ENCODE results near the gene SETD1B.
"Not testable (repeated sequence)": the region's sequence is repeated elsewhere in the genome, so short reads cannot be mapped to it uniquely, and the experiment has no call there.

Gene SETD1B

DNA sequence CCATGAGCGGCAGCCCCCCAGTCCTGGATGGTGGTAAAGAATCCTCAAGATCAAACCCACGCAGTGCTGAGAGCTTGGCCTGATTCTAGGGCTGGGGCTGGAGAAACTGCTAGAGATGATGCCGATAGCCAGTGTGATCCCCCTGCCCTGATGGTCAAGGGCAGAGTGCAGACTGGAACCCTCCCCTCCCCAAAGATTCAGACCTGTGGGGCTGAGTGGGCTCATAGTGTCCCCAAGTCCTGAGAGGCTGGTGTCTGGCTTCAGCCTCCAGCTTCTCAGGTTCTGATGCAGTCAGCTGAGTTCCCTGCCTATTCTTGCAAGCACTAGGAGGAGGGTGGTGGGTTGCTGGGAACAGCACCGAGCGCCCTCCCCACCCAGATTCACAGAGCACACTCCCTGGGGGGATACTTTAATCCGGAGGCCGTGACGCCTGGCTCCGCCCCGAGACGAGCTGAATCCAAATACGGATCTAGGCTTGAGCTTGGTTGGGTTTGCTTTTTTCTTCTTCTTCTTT, 22.3 kb upstream of the SETD1B start:
- DNase-seq: no peak

DNA sequence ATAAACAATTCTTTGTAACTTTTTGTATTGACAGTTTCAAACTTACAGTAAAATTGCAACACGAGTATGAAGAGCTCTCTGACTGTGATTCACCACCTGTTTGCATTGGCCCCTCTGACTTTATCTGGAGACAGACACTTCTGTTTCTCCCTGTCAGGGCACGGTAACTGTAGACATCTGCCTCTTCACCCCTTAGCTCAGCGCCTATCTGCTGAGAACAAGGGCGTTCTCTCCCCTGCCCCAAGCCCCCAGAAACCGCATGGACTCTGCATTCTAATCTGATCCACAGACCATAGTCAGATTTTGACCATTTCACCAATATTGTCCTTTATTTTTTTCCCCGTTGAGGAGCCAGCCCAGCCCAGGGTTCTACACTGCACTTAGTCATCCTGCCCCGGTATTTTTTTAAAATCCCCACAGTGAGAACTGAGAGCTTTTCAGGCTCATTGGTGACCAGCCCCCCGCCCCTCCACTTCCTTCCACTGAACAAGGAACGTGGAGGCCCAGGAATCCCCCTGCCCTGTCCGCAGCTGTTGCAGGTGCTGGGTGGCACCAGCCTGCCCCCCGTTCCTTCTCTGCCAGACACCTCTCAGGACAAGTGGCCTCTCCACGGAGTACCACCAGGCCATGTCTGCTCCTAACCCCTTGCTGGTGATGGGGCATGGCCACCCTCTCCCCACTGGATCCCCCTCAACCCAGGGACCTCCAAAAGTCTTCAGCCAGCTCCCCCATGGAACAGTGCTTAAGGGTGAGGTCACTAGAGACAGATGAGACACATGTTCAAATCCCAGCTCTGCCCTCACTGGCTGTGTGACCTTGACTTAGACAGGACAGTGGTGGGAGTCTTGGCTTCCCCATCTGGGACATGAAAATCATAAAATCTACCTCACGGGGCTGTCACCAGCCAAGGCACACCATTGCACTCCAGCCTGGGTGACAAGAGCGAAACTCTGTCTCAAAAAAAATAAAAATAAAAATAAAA, 21.5 kb upstream of the SETD1B start:
- DNase-seq: no peak

GRCh38 chr12:121783766-121784165, 20.0 kb upstream of the SETD1B start:
- DNase-seq: no peak

DNA sequence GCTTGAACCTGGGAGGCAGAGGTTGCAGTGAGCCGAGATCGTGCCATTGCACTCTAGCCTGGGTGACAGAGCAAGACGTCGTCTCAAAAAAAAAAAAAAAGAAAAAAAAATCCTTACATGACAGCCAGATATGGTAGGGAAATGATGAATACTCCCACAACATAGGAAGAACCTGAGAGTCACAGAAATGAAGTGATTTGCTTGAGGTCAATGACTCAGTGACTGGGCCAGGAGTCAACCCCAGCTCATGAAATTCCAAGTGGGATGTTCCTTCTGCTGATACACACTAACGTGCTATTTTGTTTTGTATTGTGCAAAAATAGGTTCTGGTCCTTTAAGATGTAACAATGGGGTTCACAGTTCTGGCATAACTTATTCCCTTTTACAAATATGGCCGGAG, 19.3 kb upstream of the SETD1B start:
- DNase-seq: no peak

- DNase-seq: no peak
Measured at GRCh38 chr12:121786440-121786825, 17.4 kb upstream of the SETD1B start.

- DNase-seq: no peak
Measured at GRCh38 chr12:121787063-121788025, 16.5 kb upstream of the SETD1B start.

- DNase-seq: no peak
Measured at GRCh38 chr12:121788176-121788818, 15.5 kb upstream of the SETD1B start.

- DNase-seq: no peak
Measured at GRCh38 chr12:121789233-121789781, 14.5 kb upstream of the SETD1B start.

GRCh38 chr12:121789800-121790728, 13.7 kb upstream of the SETD1B start:
- DNase-seq: no peak

DNA sequence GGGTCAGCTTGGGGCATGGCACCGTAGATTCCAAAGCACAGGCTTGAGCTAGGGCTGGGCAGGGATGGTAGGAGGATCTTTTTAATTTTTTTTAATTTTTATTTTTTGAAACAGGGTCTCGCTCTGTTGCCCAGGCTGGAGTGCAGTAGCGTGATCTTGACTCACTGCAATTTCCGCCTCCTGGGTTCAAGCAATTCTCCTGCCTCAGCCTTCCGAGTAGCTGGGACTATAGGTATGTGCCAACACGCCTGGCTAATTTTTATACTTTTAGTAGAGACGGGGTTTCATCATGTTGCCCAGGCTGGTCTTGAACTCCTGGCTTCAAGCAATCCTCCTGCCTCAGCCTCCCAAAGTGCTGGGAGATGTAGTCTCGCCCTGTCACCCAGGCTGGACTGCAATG, 13.0 kb upstream of the SETD1B start:
- DNase-seq: not testable (repeated sequence)

DNA sequence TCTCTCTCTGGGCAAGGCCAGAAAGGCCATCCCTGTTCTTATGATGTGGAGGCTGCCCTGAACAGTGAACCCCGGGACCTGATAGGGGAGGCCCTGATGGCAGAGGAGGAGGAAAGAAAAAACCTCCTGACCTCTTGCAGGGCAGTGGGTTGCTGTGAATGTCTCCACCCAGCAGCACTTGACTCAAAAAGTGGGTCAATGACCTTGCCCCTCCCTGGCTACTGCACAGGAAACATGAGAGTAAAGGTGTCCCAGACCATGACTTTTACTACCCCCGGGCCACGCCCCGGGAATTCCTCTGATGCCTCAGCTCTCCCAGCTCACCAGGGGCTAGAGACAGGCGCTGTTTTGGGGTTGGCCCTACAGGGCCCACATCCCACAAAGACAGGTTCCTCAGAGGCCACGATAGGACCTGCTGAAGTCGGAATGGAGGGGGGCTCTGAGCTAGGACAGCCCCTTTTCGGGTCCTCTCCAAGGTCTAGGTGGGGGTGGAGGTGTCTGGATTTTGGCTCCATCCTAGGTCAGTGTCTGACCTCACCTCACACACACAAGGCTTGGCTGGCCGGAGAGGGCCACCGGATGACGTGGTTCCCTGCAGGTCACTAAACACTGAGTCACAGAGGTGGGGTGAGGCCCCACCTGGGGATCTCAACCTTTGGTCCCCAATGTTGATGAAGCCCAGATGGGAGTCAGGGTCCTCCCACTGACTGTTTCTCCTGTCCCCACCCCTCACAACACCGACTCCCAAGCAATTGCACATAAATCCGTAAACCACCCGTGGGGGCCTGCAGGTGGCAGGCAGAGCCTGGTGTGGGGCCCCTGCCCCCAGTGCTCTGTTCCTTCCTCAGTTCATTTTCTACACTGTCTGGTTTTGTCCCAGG, 11.9 kb upstream of the SETD1B start:
- DNase-seq: no peak

DNA sequence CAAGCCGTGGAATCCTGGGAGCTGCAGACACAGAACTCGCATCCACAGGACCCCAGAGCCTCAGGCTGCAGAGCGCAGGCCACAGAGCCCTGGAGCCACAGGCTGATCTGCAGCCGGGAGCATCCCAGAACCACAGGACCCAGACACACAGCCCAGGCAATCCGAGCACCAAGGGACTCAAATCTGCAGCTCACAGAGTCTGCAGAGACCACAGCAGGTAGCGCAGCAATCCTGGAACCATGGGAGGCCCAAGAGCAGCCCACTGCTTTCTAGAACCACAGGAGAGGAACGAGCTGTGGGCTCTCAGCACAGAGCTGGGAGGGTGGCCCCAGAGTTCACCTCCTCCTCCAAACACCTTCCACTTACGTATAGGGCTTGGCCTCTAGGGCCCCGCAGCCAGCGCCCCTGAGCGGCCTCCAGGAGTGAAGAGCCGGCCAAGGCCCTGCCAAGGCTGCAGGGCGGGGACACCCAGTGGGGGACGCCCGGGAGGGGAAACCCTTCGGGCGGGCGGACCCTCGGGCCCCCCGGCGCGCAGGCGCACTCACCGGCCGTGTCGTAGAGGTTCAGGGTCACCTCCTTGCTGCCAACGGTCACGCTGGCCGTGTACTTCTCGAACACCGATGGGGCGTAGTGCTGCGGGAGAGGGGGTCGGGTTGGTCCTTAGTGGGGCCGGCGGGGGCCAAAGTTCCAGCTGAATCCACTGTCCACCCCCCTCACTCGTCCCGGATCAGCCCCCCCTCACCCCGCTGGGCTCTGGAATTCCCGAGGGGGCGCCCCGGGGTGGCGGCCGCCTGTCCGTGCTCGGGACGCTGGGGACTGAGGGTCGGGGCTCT, 11.0 kb upstream of the SETD1B start:
- DNase-seq: no peak

GRCh38 chr12:121793440-121793837, 10.4 kb upstream of the SETD1B start, which contains the start of gene RHOF:
TSS of gene RHOF (minus strand) at chr12:121793688. CDS start at chr12:121793633, 55 bp downstream.
- DNase-seq: no peak

GRCh38 chr12:121793838-121794533, 9.8 kb upstream of the SETD1B start:
- peak; percentile 52 for DNase-seq

- no peak for DNase-seq
Measured at GRCh38 chr12:121794534-121795033, 9.2 kb upstream of the SETD1B start.

GRCh38 chr12:121795034-121795968, 8.5 kb upstream of the SETD1B start:
- peak; percentile 54 for DNase-seq
